Activated CD4-positive, alpha-beta T cell treated with anti-CD3 and anti-CD28 coated beads, Interleukin-2, amount 10 ng/mL, durations not matched to agents 24 days and 14 days (primary cell): Measurements from ENCODE around the gene MELK. TPM values are rescaled to one million over a fixed set of nuclear protein-coding genes. Genes with fewer than 3 reads are reported as not detected.
A peak's percentile ranks its signal among the peaks of the same experiment; 100 is the strongest.

Source experiments
- DNase-seq: peaks from one replicate; pipeline ENCODE4 v3.0.0; 2022
- H3K27ac Mint-ChIP-seq: one replicate; pipeline ENCODE4 v1.8.0; 2022; ENCODE audit warnings: mild to moderate bottlenecking, mixed read lengths
- H3K27me3 Mint-ChIP-seq: one replicate; pipeline ENCODE4 v1.8.0; 2022; ENCODE audit warnings: mixed read lengths
- H3K36me3 Mint-ChIP-seq: one replicate; pipeline ENCODE4 v1.8.0; 2022; ENCODE audit warnings: low read depth, mild to moderate bottlenecking, mixed read lengths
- H3K4me1 Mint-ChIP-seq: one replicate; pipeline ENCODE4 v1.8.0; 2021; ENCODE audit warnings: mixed read lengths
- H3K4me3 Mint-ChIP-seq: one replicate; pipeline ENCODE4 v1.8.0; 2022; ENCODE audit warnings: mild to moderate bottlenecking, moderate library complexity, mixed read lengths
- H3K9me3 Mint-ChIP-seq: one replicate; pipeline ENCODE4 v1.8.0; 2021; ENCODE audit warnings: mixed read lengths
- intact Hi-C: fragments of 100-400 bp; cut with micrococcal nuclease; formaldehyde crosslinking; loops from one replicate; pipeline ENCODE4 v1.15.1; 2023
- total RNA-seq: library from RNA; stranded (reverse); gene quantifications from 2 replicates; pipeline ENCODE4 v1.2.3, GENCODE V29; 2022

The MELK gene
- total RNA-seq, 1 donor from 2014 or later: 54.2 TPM

GRCh38 chr9:36665387-36665786, 92.7 kb downstream of the MELK start:
- H3K4me3 Mint-ChIP-seq: no peak overlapping the region
- H3K27ac Mint-ChIP-seq: no peak overlapping the region
- peaks cover 39% of the 10 kb centered on the region for H3K36me3 Mint-ChIP-seq
- peaks cover 21% of the 10 kb centered on the region for H3K4me1 Mint-ChIP-seq
- H3K9me3 Mint-ChIP-seq: no peaks in the 10 kb centered on the region
- no peak for DNase-seq
- H3K27me3 Mint-ChIP-seq: no peaks in the 10 kb centered on the region
- intact Hi-C loops: no loop called here

DNA sequence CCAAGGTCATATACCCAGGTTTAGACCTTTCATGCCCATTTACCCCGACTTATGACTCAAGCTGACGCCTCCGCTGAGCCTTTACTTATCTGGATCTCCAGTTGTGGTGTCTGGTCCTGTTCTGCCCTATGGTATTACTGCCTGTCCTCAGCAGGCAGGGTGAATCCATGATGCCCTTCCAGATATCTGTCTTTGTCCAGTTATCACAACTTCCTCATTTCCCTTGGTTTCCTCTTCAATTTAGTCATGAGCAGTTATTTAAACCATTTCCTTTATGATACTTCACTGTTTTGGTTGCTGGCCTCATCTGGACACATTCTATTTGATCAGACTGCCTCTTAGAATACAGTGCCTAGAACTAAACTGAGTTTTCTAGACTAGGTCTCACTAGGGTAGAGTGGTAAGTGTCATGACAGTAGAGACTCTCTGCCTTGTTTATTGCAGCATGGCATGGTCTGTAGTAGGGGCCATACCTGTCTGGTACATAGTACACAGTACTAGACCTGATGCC, 93.3 kb downstream of the MELK start:
- peak overlapping the region; percentile 2 for H3K4me3 Mint-ChIP-seq
- H3K9me3 Mint-ChIP-seq: no peaks in the 10 kb centered on the region
- DNase-seq: peak; percentile 53
- peaks cover 41% of the 10 kb centered on the region for H3K36me3 Mint-ChIP-seq
- H3K27ac Mint-ChIP-seq: peak overlapping the region; percentile 17
- H3K4me1 Mint-ChIP-seq: peaks cover 21% of the 10 kb centered on the region
- intact Hi-C loops: no loop called here
- no peaks in the 10 kb centered on the region for H3K27me3 Mint-ChIP-seq

- Mint-ChIP-seq H3K27ac (no peak overlapping the region), H3K36me3 (peaks cover 42% of the 10 kb centered on the region), H3K27me3 (no peaks in the 10 kb centered on the region), H3K9me3 (no peaks in the 10 kb centered on the region), H3K4me3 (no peak overlapping the region), H3K4me1 (peaks cover 5% of the 10 kb centered on the region)
- intact Hi-C loops: no loop called here
- DNase-seq: no peak
Measured at GRCh38 chr9:36671561-36671960, 98.9 kb downstream of the MELK start.

DNA sequence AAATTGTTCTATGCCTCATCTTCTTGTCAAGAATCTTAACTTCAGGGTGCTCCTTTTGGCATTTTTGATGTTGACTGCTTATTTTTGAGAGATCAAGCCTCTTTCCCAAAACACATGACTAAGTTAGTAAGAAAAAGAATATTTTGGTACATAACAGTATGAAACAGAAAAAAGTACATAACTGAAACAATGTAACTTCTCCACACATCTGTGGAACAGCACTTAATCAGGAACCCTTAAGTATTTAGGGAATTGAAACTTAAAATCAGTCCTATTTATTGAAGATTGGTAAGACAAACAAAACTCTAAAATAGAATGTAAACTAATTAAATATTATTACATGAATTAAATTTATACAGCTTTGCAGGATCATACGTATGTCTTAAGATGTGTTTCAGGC, 103.4 kb downstream of the MELK start:
- Mint-ChIP-seq H3K27ac (no peak overlapping the region), H3K36me3 (peaks cover 65% of the 10 kb centered on the region), H3K27me3 (no peaks in the 10 kb centered on the region), H3K4me3 (no peak overlapping the region), H3K4me1 (peaks cover 11% of the 10 kb centered on the region), H3K9me3 (peaks cover 13% of the 10 kb centered on the region)
- intact Hi-C loops: no loop called here
- DNase-seq: no peak

DNA sequence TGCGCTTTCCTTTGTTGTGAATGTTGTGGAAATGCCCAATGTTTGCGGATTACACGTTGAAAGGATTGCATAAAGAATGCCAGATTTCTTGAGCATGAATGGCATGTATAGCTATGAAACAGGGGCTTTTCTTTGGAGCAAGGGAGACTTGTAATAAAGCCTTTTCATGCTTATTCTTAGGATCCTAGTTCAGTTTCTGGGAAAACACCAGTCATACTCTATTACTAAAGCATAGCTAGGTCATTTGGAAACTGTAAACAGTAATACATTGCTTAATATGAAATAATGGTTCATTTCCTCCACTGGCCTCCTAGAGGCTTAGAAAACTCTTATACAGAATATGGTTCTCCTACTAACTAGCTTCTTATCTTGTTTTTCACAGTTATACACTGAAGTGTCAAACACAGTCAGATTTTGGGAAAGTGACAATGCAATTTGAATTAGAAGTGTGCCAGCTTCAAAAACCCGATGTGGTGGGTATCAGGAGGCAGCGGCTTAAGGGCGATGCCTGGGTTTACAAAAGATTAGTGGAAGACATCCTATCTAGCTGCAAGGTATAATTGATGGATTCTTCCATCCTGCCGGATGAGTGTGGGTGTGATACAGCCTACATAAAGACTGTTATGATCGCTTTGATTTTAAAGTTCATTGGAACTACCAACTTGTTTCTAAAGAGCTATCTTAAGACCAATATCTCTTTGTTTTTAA, 104.2 kb downstream of the MELK start:
- H3K9me3 Mint-ChIP-seq: peaks cover 13% of the 10 kb centered on the region
- H3K4me1 Mint-ChIP-seq: peaks cover 11% of the 10 kb centered on the region
- peaks cover 63% of the 10 kb centered on the region for H3K36me3 Mint-ChIP-seq
- H3K27ac Mint-ChIP-seq: peak overlapping the region; percentile 55
- no peak for DNase-seq
- no peak overlapping the region for H3K4me3 Mint-ChIP-seq
- H3K27me3 Mint-ChIP-seq: no peaks in the 10 kb centered on the region
- intact Hi-C loops: no loop called here

GRCh38 chr9:36677611-36678010, 104.9 kb downstream of the MELK start:
- intact Hi-C loops: no loop called here
- peaks cover 11% of the 10 kb centered on the region for H3K4me1 Mint-ChIP-seq
- DNase-seq: no peak
- peaks cover 13% of the 10 kb centered on the region for H3K9me3 Mint-ChIP-seq
- peaks cover 63% of the 10 kb centered on the region for H3K36me3 Mint-ChIP-seq
- H3K27me3 Mint-ChIP-seq: no peaks in the 10 kb centered on the region
- no peak overlapping the region for H3K27ac Mint-ChIP-seq
- no peak overlapping the region for H3K4me3 Mint-ChIP-seq

DNA sequence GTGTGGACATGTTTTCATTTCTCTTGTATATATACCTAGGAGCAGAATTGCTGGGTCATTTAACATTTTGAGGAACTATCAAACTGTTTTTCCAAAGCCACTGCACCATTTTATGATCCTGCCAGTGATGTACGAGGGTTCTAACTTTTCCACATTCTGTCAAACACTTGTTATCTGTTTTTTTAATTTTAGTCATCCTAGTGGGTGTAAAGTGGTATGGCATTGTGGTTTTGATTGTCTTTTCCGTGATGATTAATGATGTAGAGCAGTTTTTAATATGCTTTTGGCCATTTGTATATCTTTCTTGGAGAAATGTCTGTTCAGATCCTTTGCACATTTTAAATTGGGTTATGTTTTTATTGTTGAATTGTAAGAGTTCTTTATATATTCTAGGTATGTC, 107.0 kb downstream of the MELK start:
- Mint-ChIP-seq H3K4me1 (peaks cover 11% of the 10 kb centered on the region), H3K36me3 (peaks cover 55% of the 10 kb centered on the region), H3K9me3 (peaks cover 13% of the 10 kb centered on the region), H3K27ac (no peak overlapping the region), H3K27me3 (no peaks in the 10 kb centered on the region), H3K4me3 (no peak overlapping the region)
- DNase-seq: no peak
- intact Hi-C loops: no loop called here

- intact Hi-C loops: no loop called here
- Mint-ChIP-seq H3K27me3 (peaks cover 5% of the 10 kb centered on the region), H3K27ac (no peak overlapping the region), H3K36me3 (peaks cover 7% of the 10 kb centered on the region), H3K4me1 (no peaks in the 10 kb centered on the region), H3K4me3 (no peak overlapping the region), H3K9me3 (no peaks in the 10 kb centered on the region)
- no peak for DNase-seq
Measured at GRCh38 chr9:36686471-36686870, 113.8 kb downstream of the MELK start.

DNA sequence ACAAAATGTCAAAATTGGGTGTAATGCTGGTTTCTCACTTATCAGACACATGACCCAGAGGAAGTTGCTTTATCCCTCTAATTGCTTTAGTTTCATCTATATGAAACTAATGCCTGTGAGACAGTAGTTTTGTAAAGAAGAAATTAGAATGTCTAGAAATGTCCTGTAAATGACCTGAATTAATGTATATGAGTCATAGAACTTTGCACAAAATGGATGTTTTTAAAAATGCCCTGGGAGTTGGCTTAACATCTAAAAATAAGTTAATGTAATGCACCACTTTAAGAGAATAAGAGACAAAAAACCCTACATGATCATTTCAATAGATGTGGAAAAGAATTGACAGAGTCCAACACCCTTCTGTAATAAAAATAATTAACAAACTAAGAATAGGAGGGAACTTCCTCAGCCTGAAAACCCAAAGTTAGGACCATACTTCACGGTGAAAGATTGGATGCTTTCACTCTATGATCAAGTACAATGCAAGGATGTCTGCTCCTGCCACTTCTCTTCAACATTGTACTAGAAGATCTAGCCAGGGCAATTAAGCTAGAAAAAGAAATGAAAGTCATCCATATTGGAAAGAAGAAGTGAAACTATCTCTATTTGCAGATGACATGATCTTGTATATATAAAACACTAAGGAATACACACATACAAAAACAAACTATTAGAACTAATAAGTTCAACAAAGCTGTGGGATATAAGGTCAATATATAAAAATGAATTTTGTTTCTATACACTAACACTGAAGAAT, 117.9 kb downstream of the MELK start:
- Mint-ChIP-seq H3K4me1 (no peaks in the 10 kb centered on the region), H3K27me3 (peaks cover 17% of the 10 kb centered on the region), H3K27ac (no peak overlapping the region), H3K36me3 (no peaks in the 10 kb centered on the region), H3K9me3 (no peaks in the 10 kb centered on the region), H3K4me3 (no peak overlapping the region)
- no peak for DNase-seq
- intact Hi-C loops: no loop called here

- DNase-seq: no peak
- intact Hi-C loops: no loop called here
- H3K9me3 Mint-ChIP-seq: no peaks in the 10 kb centered on the region
- H3K36me3 Mint-ChIP-seq: no peaks in the 10 kb centered on the region
- H3K4me1 Mint-ChIP-seq: no peaks in the 10 kb centered on the region
- peaks cover 19% of the 10 kb centered on the region for H3K27me3 Mint-ChIP-seq
- no peak overlapping the region for H3K27ac Mint-ChIP-seq
- H3K4me3 Mint-ChIP-seq: no peak overlapping the region
Measured at GRCh38 chr9:36691671-36692070, 119.0 kb downstream of the MELK start.

GRCh38 chr9:36698984-36699383, 126.3 kb downstream of the MELK start:
- Mint-ChIP-seq H3K9me3 (peaks cover 25% of the 10 kb centered on the region), H3K27ac (no peak overlapping the region), H3K36me3 (no peaks in the 10 kb centered on the region), H3K4me3 (no peak overlapping the region), H3K4me1 (no peaks in the 10 kb centered on the region), H3K27me3 (peaks cover 9% of the 10 kb centered on the region)
- intact Hi-C loops: no loop called here
- no peak for DNase-seq

- no peak for DNase-seq
- H3K4me3 Mint-ChIP-seq: no peak overlapping the region
- H3K9me3 Mint-ChIP-seq: peaks cover 12% of the 10 kb centered on the region
- H3K4me1 Mint-ChIP-seq: no peaks in the 10 kb centered on the region
- peaks cover 8% of the 10 kb centered on the region for H3K27me3 Mint-ChIP-seq
- H3K27ac Mint-ChIP-seq: no peak overlapping the region
- intact Hi-C loops: no loop called here
- no peaks in the 10 kb centered on the region for H3K36me3 Mint-ChIP-seq
Measured at GRCh38 chr9:36704148-36704547, 131.5 kb downstream of the MELK start.

DNA sequence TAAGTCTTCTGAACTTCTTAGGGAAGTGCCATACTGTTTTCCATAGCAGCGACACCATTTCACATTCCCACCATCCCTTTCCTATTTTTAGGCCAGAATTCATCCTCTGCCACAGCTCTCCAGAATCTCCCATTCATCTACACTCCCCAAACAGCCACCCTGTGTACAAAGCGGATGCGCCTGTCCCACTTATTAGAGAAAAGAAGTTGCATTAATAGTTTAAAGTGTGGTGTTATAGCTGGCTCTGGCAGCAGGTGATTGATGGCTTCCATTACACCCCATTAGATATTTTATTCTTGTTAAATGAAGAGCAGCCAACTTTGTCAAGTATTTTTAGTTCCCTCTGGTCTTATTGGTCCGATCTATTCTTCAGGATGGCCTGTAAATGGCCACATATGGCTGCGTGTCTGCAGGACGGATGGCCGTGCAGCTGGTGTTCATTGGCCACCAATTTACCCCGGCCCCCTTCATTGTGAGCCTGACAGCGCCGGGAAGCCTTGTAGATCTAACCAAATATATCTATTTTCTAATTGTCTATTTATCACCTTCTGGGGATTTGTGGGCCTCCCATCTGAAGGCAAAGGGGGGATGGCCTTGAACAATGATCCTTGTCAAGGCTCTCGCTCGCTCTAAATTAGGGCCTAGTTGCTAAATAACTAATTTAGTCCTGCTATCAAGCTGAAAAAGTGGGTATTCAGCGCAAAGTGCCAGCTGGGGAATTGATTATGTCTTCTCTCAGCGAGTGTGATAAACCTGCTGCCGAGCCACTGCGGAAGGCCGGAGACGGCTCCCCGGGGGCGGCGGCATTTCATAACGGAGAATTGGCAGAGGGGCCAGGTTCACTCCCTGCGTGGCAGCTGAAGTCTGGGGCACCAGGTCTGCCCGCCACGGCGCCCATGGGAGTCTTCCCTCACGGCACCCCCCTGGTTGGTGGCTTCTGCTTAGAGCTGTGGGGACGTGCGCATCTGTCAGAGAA, 141.1 kb downstream of the MELK start:
- Mint-ChIP-seq H3K36me3 (no peaks in the 10 kb centered on the region), H3K9me3 (no peaks in the 10 kb centered on the region), H3K27me3 (peaks cover 16% of the 10 kb centered on the region), H3K4me1 (no peaks in the 10 kb centered on the region), H3K4me3 (no peak overlapping the region), H3K27ac (no peak overlapping the region)
- DNase-seq: no peak
- intact Hi-C loops: no loop called here
